HG03439 (cell line): Measurements from ENCODE around the gene UBE2G2.
"Not testable (repeated sequence)": the region's sequence is repeated elsewhere in the genome, so short reads cannot be mapped to it uniquely, and the experiment has no call there.

Experiments
- ATAC-seq: cut with Tn5 transposase; IDR thresholded peaks from one replicate; pipeline ENCODE4 v1.9.1; 2021; ENCODE audit warnings: mild to moderate bottlenecking, moderate library complexity; ENCODE audit not compliant: unreplicated experiment

Gene UBE2G2

GRCh38 chr21:44836666-44837471, 35.2 kb upstream of the UBE2G2 start:
- no peak for ATAC-seq

- ATAC-seq = no peak
Observed at GRCh38 chr21:44836349-44836665, 34.7 kb upstream of the UBE2G2 start.

- ATAC-seq = no peak
Observed at GRCh38 chr21:44835647-44835973, 34.0 kb upstream of the UBE2G2 start.

GRCh38 chr21:44834951-44835646, 33.5 kb upstream of the UBE2G2 start:
- ATAC-seq = no peak

GRCh38 chr21:44834231-44834950, 32.8 kb upstream of the UBE2G2 start:
- no peak for ATAC-seq

- no peak for ATAC-seq
Observed at GRCh38 chr21:44833663-44834062, 32.0 kb upstream of the UBE2G2 start.

GRCh38 chr21:44832516-44833255, 31.1 kb upstream of the UBE2G2 start:
- ATAC-seq = not testable (repeated sequence)

GRCh38 chr21:44831227-44831860, 29.7 kb upstream of the UBE2G2 start:
- no peak for ATAC-seq

- ATAC-seq = no peak
Observed at GRCh38 chr21:44829507-44830092, 28.0 kb upstream of the UBE2G2 start.

- ATAC-seq = no peak
Observed at GRCh38 chr21:44828362-44829056, 26.9 kb upstream of the UBE2G2 start.

GRCh38 chr21:44823179-44823660, 21.6 kb upstream of the UBE2G2 start:
- no peak for ATAC-seq

- ATAC-seq = no peak
Observed at GRCh38 chr21:44822484-44823178, 21.0 kb upstream of the UBE2G2 start.

- no peak for ATAC-seq
Observed at GRCh38 chr21:44820851-44821250, 19.2 kb upstream of the UBE2G2 start.

GRCh38 chr21:44819283-44820243, 17.9 kb upstream of the UBE2G2 start:
- no peak for ATAC-seq

GRCh38 chr21:44818640-44819011, 17.0 kb upstream of the UBE2G2 start:
- ATAC-seq = no peak

GRCh38 chr21:44817914-44818639, 16.5 kb upstream of the UBE2G2 start, which contains the start of gene SUMO3:
SUMO3 (minus strand) TSS chr21:44818062; CDS start chr21:44817968, 94 bp downstream.
- peak; percentile 63 for ATAC-seq

GRCh38 chr21:44817506-44817880, 15.9 kb upstream of the UBE2G2 start:
- peak; percentile 77 for ATAC-seq
